Dendritic cell treated with granulocyte-macrophage colony-stimulating factor and Interleukin-4, amounts not matched to agents 40 ng/mL and 50 ng/mL, for 4 days (primary cell): ENCODE data around the gene PDE6G.
A peak's percentile ranks its signal among the peaks of the same experiment; 100 is the strongest.

Source experiments
- H3K27ac Mint-ChIP-seq: one replicate; pipeline ENCODE4 v1.8.0; 2022; ENCODE audit warnings: mild to moderate bottlenecking, mixed read lengths
- H3K27me3 Mint-ChIP-seq: one replicate; pipeline ENCODE4 v1.8.0; 2022; ENCODE audit warnings: mild to moderate bottlenecking, mixed read lengths
- H3K36me3 Mint-ChIP-seq: one replicate; pipeline ENCODE4 v1.8.0; 2022; ENCODE audit warnings: low read depth, mixed read lengths
- H3K4me1 Mint-ChIP-seq: one replicate; pipeline ENCODE4 v1.8.0; 2022; ENCODE audit warnings: low read depth, mixed read lengths
- H3K4me3 Mint-ChIP-seq: one replicate; pipeline ENCODE4 v1.8.0; 2022; ENCODE audit warnings: mild to moderate bottlenecking, moderate library complexity, mixed read lengths
- H3K9me3 Mint-ChIP-seq: one replicate; pipeline ENCODE4 v1.8.0; 2022; ENCODE audit warnings: mixed read lengths
- intact Hi-C: fragments of 100-400 bp; cut with micrococcal nuclease; formaldehyde crosslinking; loops from one replicate; pipeline ENCODE4 v1.15.0; 2022

PDE6G gene

DNA sequence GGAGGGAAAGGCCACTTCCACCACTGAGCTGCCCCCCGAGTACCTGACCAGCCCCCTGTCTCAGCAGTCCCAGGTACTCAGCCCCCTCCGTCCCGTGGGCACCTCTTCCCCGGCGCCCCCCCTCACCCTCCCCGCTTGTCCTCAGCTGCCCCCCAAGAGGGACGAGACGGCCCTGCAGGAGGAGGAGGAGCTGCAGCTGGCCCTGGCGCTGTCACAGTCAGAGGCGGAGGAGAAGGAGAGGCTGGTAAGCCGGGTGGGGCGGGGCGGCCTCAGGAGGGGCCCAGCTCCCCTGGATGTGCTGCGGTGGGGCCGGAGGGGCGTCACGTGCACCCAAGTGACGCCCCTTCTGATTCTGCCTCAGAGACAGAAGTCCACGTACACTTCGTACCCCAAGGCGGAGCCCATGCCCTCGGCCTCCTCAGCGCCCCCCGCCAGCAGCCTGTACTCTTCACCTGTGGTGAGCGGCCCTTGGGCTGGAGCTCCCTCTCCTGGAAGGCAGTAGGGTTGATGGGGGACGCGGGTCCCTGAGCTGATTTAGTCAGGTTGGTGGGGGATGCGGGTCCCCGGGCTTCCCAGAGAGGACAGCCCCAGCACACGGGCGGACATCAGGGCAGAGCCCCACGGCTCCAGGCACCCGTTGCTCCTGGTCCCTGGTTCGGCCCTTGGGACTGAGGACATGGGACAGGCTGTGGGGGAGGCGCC, 37.3 kb upstream of the PDE6G start:
- Mint-ChIP-seq H3K9me3 (no peaks in the 10 kb centered on the region), H3K36me3 (peaks cover 100% of the 10 kb centered on the region), H3K4me1 (no peaks in the 10 kb centered on the region), H3K27ac (no peak overlapping the region), H3K4me3 (no peak overlapping the region), H3K27me3 (no peaks in the 10 kb centered on the region)
- intact Hi-C loops: no loop called here

DNA sequence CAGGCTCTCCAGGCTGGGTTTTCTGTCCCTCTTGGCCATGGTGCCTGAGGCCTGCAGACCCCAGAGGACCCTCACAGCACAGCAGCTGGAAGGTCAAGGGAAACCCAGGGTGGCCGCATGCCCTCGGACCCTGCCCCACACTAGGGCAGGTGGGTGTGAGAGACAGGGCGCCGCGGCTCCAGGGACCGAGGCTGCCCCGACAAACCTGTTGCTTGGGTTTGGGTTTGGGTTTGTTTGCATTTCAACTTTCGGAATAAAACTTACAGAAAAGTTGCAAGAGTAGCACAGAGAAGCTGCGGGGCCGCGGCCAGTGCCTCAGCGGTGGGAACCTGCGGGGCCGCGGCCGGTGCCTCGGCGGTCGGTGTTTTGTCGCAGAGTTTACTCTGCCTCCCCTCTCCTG, 35.3 kb upstream of the PDE6G start:
- Mint-ChIP-seq H3K9me3 (no peaks in the 10 kb centered on the region), H3K4me3 (no peak overlapping the region), H3K36me3 (peaks cover 100% of the 10 kb centered on the region), H3K27ac (no peak overlapping the region), H3K27me3 (no peaks in the 10 kb centered on the region), H3K4me1 (peaks cover 9% of the 10 kb centered on the region)
- intact Hi-C loops: no loop called here

DNA sequence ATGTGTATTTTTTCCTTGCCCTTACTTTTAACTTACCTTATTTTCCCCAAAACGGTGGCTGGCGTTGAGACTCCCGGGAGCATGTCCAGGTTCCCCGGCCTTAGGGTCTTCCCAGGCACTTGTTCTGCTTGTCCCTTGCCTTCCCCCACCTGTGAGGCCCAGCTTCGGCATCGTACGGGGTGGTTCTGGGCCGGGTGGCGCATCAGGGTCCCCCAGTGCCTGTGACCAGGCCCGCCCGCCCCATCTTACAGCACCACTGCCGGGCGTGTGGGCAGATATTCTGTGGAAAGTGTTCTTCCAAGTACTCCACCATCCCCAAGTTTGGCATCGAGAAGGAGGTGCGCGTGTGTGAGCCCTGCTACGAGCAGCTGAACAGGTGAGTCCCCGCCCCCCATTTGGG, 34.9 kb upstream of the PDE6G start:
- Mint-ChIP-seq H3K27ac (no peak overlapping the region), H3K27me3 (no peaks in the 10 kb centered on the region), H3K4me3 (no peak overlapping the region), H3K36me3 (peaks cover 100% of the 10 kb centered on the region), H3K4me1 (peaks cover 11% of the 10 kb centered on the region), H3K9me3 (no peaks in the 10 kb centered on the region)
- intact Hi-C loops: no loop called here

DNA sequence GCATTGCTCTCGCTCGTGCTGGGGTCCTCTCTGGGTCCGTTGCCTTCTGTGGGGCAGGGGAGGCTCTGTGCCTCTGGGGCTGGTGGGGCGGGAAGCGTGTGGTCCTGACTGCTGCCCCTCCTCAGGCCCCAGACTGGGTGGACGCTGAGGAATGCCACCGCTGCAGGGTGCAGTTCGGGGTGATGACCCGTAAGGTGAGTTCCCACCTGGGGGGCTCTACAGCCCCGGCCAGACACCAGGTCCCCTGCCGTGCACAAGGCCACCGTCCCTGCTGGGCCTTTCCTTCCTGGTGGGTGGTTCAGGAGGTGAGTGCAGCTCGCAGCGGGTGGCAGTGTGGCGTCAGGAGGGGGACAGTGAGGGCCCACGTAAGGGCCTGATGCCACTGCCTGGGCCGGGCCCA, 34.2 kb upstream of the PDE6G start:
- no peak overlapping the region for H3K4me3 Mint-ChIP-seq
- peaks cover 100% of the 10 kb centered on the region for H3K36me3 Mint-ChIP-seq
- H3K9me3 Mint-ChIP-seq: no peaks in the 10 kb centered on the region
- peaks cover 17% of the 10 kb centered on the region for H3K4me1 Mint-ChIP-seq
- H3K27me3 Mint-ChIP-seq: no peaks in the 10 kb centered on the region
- intact Hi-C loops: no loop called here
- H3K27ac Mint-ChIP-seq: no peak overlapping the region

DNA sequence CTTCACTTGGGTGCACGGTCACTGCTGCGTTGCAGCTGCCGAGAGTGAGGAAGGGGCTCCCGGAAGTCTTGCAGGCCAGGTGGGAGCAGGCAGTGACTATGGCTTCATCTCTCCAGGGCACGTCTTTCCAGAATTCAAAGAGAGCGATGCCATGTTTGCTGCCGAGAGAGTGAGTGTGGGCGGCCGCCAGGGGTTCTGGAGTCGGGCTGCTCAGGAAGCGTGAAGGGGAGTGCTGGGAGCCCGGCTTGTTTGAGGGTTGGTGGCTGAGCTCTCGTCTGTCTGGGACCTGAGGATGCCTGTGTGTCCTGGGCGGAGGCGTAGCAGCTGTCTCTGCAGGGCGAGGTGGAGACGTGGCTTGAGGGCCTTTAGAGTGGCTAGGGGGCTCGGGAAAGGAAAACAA, 33.7 kb upstream of the PDE6G start:
- H3K36me3 Mint-ChIP-seq: peaks cover 100% of the 10 kb centered on the region

DNA sequence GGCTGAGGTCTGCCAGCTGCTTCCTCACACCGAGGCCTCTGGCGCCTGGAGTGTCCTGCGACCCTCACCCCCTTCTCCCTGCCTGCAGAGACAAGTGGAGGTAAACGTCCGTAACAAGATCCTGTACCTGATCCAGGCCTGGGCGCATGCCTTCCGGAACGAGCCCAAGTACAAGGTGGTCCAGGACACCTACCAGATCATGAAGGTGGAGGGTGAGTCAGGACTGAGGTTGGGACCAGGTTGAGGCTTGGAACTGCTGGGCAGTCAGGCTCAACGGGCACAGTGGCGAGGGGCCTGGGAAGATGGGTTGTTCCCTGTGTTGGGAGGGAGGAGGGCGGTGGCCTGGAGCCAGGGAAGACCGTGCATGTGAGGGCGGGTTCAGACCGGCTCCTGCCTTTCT, 32.3 kb upstream of the PDE6G start:
- no peak overlapping the region for H3K27ac Mint-ChIP-seq
- no peaks in the 10 kb centered on the region for H3K9me3 Mint-ChIP-seq
- H3K4me1 Mint-ChIP-seq: peaks cover 30% of the 10 kb centered on the region
- H3K4me3 Mint-ChIP-seq: no peak overlapping the region
- H3K36me3 Mint-ChIP-seq: peaks cover 97% of the 10 kb centered on the region
- H3K27me3 Mint-ChIP-seq: no peaks in the 10 kb centered on the region
- intact Hi-C loops: no loop called here

More for the DNA sequence above, 33.7 kb upstream of the PDE6G start:
- no peaks in the 10 kb centered on the region for H3K27me3 Mint-ChIP-seq
- H3K27ac Mint-ChIP-seq: no peak overlapping the region
- peaks cover 22% of the 10 kb centered on the region for H3K4me1 Mint-ChIP-seq
- intact Hi-C loops: no loop called here
- no peaks in the 10 kb centered on the region for H3K9me3 Mint-ChIP-seq
- H3K4me3 Mint-ChIP-seq: no peak overlapping the region

DNA sequence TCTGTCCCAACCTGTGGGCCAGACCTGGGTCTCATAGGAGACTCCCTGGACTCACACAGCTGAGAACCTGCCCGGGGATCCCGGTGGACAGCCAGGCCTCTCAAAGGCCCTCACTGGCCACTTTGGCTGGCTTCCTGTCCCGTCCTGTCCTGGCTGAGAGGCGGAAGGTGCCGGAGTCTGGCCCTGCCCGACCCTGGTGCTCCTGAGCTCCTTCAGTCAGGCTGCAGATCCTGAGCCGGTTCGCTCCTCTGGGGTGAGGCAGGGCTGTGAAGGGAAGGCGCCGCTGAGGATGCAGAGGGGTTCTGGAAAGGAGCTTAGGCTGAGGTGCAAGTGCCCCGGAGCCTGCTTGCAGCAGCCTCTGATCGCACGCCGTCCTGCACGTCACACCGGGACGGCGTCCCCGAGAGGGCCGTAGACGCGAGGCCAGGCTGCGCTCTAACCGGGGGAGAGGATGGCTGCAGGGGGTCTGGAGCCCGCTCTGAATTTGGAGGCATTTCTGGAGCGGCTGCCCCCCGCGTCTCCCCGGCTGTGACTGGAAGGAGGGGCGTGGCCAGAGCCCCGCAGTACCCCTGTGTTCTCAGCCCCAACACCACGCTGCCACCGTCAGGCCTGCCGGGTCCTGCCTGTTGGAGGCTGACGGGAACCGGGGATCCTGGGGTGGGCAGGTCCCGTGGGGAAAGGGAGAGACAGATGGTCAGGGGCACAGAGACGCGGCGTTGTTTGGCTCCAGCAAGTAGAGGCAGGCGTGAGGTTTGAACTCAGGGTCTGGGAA, 31.6 kb upstream of the PDE6G start:
- no peaks in the 10 kb centered on the region for H3K27me3 Mint-ChIP-seq
- peaks cover 92% of the 10 kb centered on the region for H3K36me3 Mint-ChIP-seq
- no peaks in the 10 kb centered on the region for H3K9me3 Mint-ChIP-seq
- H3K4me3 Mint-ChIP-seq: no peak overlapping the region
- intact Hi-C loops: no loop called here
- peaks cover 32% of the 10 kb centered on the region for H3K4me1 Mint-ChIP-seq
- H3K27ac Mint-ChIP-seq: peak overlapping the region; percentile 28

DNA sequence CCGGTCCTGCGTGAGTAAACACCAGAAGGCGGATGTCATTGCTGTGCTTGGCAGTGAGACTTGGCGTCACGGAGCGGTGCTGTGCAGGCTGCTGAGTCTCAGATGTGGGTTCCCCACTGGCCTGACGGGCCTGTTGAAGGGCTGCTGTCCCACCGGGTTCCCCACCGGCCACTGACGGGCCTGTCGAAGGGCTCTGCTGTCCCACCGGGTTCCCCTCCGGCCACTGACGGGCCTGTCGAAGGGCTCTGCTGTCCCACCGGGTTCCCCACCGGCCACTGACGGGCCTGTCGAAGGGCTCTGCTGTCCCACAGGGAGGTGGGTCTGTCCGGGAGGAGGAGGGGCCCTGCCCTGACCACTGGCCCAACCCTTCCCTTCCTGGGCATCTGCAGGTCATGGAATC, 30.3 kb upstream of the PDE6G start:
- Mint-ChIP-seq H3K9me3 (no peaks in the 10 kb centered on the region), H3K27me3 (no peaks in the 10 kb centered on the region), H3K4me1 (peaks cover 38% of the 10 kb centered on the region), H3K36me3 (peaks cover 83% of the 10 kb centered on the region), H3K27ac (no peak overlapping the region), H3K4me3 (no peak overlapping the region)
- intact Hi-C loops: no loop called here

DNA sequence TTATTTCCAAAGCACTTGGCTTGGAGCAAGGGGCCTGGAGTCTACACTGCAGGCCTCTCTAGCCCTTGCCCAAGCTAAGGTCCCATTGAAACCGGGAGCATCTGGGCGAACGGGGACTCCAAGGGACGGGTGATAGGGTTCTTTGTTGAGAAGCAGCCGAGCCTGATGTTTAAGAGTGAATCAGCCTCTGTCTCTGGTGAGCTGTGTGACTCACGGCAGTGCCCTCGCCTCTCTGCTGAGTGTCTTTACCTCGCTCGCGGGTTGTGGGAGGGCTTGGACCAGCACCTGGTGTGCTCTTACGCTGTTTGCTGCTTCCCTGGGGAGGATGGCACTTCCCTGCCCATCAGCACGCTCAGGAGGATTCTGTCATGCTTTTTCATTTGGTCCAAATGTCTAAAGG, 28.8 kb upstream of the PDE6G start:
- intact Hi-C loops: no loop called here
- peak overlapping the region; percentile 81 for H3K27ac Mint-ChIP-seq

DNA sequence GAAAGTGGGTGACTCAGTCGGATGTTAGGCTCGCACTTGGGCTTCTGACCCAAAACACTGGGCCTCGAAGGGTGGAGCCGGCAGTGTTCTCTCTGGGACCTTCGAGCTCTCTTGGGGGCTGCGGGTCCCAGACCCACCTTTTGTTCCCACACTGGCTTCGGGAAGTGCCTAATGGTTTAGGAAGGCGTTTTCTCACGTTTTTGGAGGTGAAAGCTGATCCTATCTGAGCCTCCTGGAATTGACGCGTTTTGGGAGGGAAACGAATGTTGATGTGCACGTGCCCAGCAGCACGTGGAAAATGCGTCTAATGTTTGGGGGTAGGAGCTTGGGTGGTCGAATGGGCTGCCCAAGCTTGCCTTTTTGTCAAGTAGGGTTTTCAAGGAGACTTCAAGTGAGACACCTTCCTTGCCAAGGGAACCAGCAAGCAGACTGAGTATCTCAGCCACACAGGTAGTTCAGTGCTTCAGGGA, 28.1 kb upstream of the PDE6G start:
- H3K36me3 Mint-ChIP-seq: peaks cover 83% of the 10 kb centered on the region
- peak overlapping the region; percentile 85 for H3K4me3 Mint-ChIP-seq
- H3K27ac Mint-ChIP-seq: peak overlapping the region; percentile 81
- H3K4me1 Mint-ChIP-seq: peaks cover 42% of the 10 kb centered on the region
- H3K9me3 Mint-ChIP-seq: no peaks in the 10 kb centered on the region
- H3K27me3 Mint-ChIP-seq: no peaks in the 10 kb centered on the region
- intact Hi-C loops: no loop called here

More for the DNA sequence above, 28.8 kb upstream of the PDE6G start:
- H3K36me3 Mint-ChIP-seq: peaks cover 83% of the 10 kb centered on the region
- H3K4me1 Mint-ChIP-seq: peaks cover 39% of the 10 kb centered on the region
- H3K4me3 Mint-ChIP-seq: peak overlapping the region; percentile 85
- no peaks in the 10 kb centered on the region for H3K27me3 Mint-ChIP-seq
- H3K9me3 Mint-ChIP-seq: no peaks in the 10 kb centered on the region

DNA sequence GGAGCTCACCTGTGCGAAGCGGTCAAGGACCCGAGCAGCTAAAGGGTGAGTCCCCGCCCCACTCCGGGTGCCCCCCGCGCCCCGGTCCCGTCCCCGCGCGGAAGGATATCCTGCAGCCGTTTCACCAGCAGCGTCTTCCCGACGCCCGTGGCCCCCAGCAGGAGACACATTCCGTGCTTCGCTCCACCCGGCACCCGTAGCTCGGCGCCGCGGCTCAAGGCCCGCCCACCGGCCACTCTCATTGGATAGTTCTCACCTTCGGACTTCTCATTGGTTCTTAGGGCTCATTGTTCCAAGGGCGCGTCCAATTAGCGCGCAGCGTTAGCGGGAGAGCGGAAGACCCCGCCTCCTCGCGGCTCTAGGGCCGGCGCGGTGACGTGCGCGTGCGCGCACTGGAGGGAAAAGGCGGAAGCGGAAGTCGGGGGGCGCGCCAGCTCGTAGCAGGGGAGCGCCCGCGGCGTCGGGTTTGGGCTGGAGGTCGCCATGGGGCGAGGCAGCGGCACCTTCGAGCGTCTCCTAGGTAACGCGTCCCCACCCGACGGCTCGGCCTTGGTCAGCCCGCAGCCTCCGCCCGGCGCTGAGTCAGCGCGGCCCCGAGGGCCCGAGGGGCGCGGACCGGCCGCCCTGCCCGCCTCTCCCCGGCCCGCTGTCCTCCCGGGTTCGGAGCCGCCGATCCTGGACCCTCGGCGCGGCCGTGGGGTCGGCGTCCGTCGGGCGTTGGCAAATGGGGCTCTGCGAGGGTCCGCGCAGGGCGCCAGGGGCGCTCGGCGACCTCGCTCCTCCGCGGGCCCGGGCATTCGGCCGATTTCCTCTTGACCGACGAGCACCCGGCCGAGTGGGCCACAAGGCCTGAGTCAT, 27.5 kb upstream of the PDE6G start, which contains the start of the genes ARL16 and HGS:
ARL16 (minus strand) TSS at position 214 of the 858 bp plus-strand sequence; CDS start at position 170, 44 bp downstream.
HGS (plus strand) TSS at position 428 of the 858 bp plus-strand sequence; CDS start at position 484, 56 bp downstream.
- H3K9me3 Mint-ChIP-seq: no peaks in the 10 kb centered on the region
- peak within 1 kb of the TSS; percentile 81 for H3K27ac Mint-ChIP-seq
- H3K27me3 Mint-ChIP-seq: no peaks in the 10 kb centered on the region
- peaks cover 83% of the 10 kb centered on the region for H3K36me3 Mint-ChIP-seq
- H3K4me1 Mint-ChIP-seq: peaks cover 42% of the 10 kb centered on the region
- intact Hi-C loops: no loop called here
- peak within 1 kb of the TSS; percentile 85 for H3K4me3 Mint-ChIP-seq

DNA sequence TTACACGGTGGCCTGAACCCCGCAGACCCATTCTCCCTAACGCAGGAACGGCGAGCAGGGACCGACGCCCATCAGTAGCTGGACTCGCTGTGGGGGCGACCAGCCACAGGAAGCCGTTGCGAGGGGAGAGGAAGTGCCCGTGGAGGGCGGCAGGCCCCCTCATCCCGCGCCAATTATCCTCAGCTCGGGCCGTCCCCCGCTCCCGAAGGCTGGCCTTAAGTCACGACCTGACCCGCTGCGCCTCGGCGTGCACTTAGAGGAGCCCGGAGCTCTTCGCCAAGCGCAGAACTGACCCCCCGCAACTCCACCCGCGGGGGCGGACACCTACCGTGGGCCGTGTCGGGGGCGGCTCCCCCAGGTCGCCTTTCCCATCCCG, 26.9 kb upstream of the PDE6G start:
- intact Hi-C loops: no loop called here
- Mint-ChIP-seq H3K9me3 (no peaks in the 10 kb centered on the region), H3K4me1 (peaks cover 42% of the 10 kb centered on the region), H3K36me3 (peaks cover 76% of the 10 kb centered on the region), H3K27me3 (no peaks in the 10 kb centered on the region), H3K27ac (peak overlapping the region; percentile 81), H3K4me3 (peak overlapping the region; percentile 85)

DNA sequence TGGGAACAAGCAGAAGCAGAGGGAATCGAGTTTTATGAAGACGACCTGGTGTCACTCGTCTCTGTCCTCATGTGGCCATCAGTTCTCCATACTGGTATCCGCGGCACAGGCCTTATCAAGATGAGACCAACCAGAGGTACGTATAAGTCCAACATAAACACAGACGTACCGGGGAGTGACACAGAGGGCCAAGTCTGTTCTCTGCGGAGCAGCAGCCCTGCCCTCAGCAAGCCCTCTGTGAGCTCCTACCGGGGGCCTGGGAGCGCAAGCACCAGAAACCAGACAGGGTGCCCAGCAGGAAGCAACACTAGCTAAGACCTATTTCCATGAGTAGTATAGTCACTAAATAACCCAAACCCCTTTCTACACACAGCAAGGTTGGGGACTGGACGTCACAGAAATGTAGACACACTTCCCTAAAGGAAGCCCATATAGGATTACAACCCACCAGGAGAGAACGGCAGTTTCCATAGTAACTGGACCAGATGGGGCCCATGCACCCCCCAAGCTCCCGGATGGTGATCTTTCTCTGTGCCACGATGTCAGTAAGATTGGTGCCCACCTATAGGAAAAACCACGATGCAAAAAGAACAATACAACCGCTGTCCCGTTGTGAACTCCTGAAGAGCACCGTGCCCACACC, 26.3 kb upstream of the PDE6G start:
- peak overlapping the region; percentile 81 for H3K27ac Mint-ChIP-seq

More for the DNA sequence above, 26.3 kb upstream of the PDE6G start:
- no peaks in the 10 kb centered on the region for H3K9me3 Mint-ChIP-seq
- peaks cover 42% of the 10 kb centered on the region for H3K4me1 Mint-ChIP-seq
- no peaks in the 10 kb centered on the region for H3K27me3 Mint-ChIP-seq
- H3K36me3 Mint-ChIP-seq: peaks cover 71% of the 10 kb centered on the region
- intact Hi-C loops: loop anchor here (1.0 kb wide), 1 partner anchor 20 kb away; no protein-coding TSS in a partner anchor
- peak overlapping the region; percentile 85 for H3K4me3 Mint-ChIP-seq
